ENCODE data around the gene RASA3. TPM values are rescaled to one million over a fixed set of nuclear protein-coding genes. Genes with fewer than 3 reads are reported as not detected.
A peak's percentile ranks its signal among the peaks of the same experiment; 100 is the strongest.
"Not testable (repeated sequence)": the region's sequence is repeated elsewhere in the genome, so short reads cannot be mapped to it uniquely, and the experiment has no call there.

The RASA3 gene
- total RNA-seq, 5 donors from 2014 or later (not counting 1 experiment from before 2014, with no cell fraction given) = 223 to 267 (median 238) TPM

DNA sequence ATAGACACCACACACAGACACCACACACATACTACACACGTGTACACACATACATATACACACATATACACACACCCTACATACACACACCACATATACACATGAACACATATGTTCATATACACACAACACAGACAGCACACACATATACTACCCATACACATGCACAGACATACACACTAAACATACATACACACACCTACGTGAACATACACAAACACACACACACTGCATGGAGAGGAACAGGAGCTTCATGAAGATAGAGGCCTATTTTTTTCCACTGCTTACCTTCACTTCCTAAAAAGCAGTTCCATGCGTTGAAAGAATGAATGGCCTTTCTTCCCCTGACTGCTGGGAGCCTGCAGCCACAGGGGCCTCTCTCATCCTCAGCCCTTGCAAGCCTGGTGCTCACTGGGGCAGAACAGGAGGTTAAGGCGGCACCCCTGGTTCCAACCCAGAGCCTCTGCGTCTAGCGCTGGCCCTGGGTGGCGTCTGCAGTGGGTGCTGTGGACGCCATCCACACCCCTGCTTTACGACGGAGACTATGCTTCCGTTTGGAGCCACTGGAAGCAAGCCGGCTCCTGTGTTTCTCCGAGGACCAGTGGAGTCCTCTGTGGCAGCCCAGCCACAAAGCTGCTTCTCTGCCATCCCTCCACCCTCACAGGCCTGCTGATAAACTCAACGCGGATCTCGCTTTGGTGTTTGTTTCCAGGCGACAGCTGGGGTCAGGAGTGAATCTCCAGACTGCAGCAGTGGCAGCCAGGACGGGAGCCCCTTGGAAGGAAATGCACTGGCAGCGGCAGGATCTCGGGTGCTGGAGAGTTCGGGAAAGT lies 1.9 kb upstream of the RASA3 start:
- Mint-ChIP-seq H3K27ac (peak overlapping the region; percentile 80 to 91), H3K36me3 (peaks cover 12% of the 10 kb centered on the region), H3K9me3 (no peaks in the 10 kb centered on the region), H3K4me3 (peak overlapping the region; percentile 63 to 71 (median 70)), H3K4me1 (peaks cover 33 to 53% (median 46%) of the 10 kb centered on the region in 3 donors), H3K27me3 (no peaks in the 10 kb centered on the region)
- H3K4me1 ChIP-seq (ENCODE audit: control insufficient read depth in 1 of 2, extremely low read depth in 1 of 2, insufficient read depth in 2 of 2, low read length in 2 of 2) = peaks cover 15 to 38% of the 10 kb centered on the region in 2 experiments
- no peak overlapping the region for H3K4me3 ChIP-seq (ENCODE audit: control insufficient read depth in 1 of 2, extremely low read depth in 1 of 2, low read length in 1 of 2)
- H3K36me3 ChIP-seq (ENCODE audit: control insufficient read depth in 2 of 2, extremely low read depth in 1 of 2, insufficient read depth in 1 of 2, low read length in 1 of 2) = peaks cover 0 to 2% of the 10 kb centered on the region in 2 donors
- ChIA-PET CTCF (no interaction called here), POLR2A (interaction anchor here in 1 of 2 donors (0.9 kb wide), 1 partner anchor 14 kb away, joined by 4 read pairs; no protein-coding TSS in a partner anchor)
- no peaks in the 10 kb centered on the region for H3K9me3 ChIP-seq
- no peaks in the 10 kb centered on the region for H3K27me3 ChIP-seq (replicated peaks in 1 of 2; ENCODE audit: control insufficient read depth in 2 of 2, extremely low read depth in 1 of 2, insufficient read depth in 2 of 2, low read length in 1 of 2)
- DNase-seq (peak in 3 of 35 experiments; percentile 46 to 58 (median 52)), ATAC-seq (replicated peaks in 1 of 4) (peak in 3 of 4 experiments; percentile 21 to 29 (median 22))
- WGBS (ENCODE audit: insufficient coverage) = 63% methylated on average over 18 of the region's 21 CpGs
- H3K27ac ChIP-seq (ENCODE audit: low read length) = peak overlapping the region; percentile 44

- Mint-ChIP-seq H3K27ac (peak overlapping the region; percentile 80 to 91), H3K4me1 (peaks cover 39 to 60% (median 54%) of the 10 kb centered on the region in 3 donors), H3K4me3 (peak overlapping the region; percentile 63 to 71 (median 70)), H3K36me3 (peaks cover 12% of the 10 kb centered on the region)
- H3K27ac ChIP-seq (ENCODE audit: low read length); DNase-seq; CTCF ChIA-PET; ATAC-seq (replicated peaks in 1 of 4); H3K36me3 ChIP-seq (ENCODE audit: control insufficient read depth in 2 of 2, extremely low read depth in 1 of 2, insufficient read depth in 1 of 2, low read length in 1 of 2); H3K4me3 ChIP-seq (ENCODE audit: control insufficient read depth in 1 of 2, extremely low read depth in 1 of 2, low read length in 1 of 2); H3K9me3 ChIP-seq; H3K27me3 ChIP-seq (replicated peaks in 1 of 2; ENCODE audit: control insufficient read depth in 2 of 2, extremely low read depth in 1 of 2, insufficient read depth in 2 of 2, low read length in 1 of 2); POLR2A ChIA-PET; H3K27me3 Mint-ChIP-seq; H3K9me3 Mint-ChIP-seq: not testable (repeated sequence)
- WGBS (ENCODE audit: insufficient coverage) = no CpG with 5 or more reads among the region's 7 CpGs
- H3K4me1 ChIP-seq (ENCODE audit: control insufficient read depth in 1 of 2, extremely low read depth in 1 of 2, insufficient read depth in 2 of 2, low read length in 2 of 2) = peaks cover 15 to 44% of the 10 kb centered on the region in 2 experiments
Observed at GRCh38 chr13:114133552-114133951, 1.1 kb upstream of the RASA3 start.

DNA sequence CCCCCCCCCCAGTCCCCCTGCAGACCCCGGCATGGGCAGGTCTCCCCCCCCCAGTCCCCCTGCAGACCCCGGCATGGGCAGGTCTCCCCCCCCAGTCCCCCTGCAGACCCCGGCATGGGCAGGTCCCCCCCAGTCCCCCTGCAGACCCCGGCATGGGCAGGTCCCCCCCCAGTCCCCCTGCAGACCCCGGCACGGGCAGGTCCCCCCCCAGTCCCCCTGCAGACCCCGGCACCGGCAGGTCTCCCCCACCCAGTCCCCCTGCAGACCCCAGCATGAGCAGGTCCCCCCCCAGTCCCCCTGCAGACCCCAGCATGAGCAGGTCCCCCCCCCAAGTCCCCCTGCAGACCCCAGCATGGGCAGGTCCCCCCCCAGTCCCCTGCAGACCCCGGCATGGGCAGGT lies 703 bp upstream of the RASA3 start:
- ATAC-seq (replicated peaks in 1 of 4); H3K27ac Mint-ChIP-seq; H3K9me3 Mint-ChIP-seq; H3K27ac ChIP-seq (ENCODE audit: low read length); H3K36me3 ChIP-seq (ENCODE audit: control insufficient read depth in 2 of 2, extremely low read depth in 1 of 2, insufficient read depth in 1 of 2, low read length in 1 of 2); H3K9me3 ChIP-seq; H3K4me3 ChIP-seq (ENCODE audit: control insufficient read depth in 1 of 2, extremely low read depth in 1 of 2, low read length in 1 of 2); H3K27me3 Mint-ChIP-seq; DNase-seq; CTCF ChIA-PET; POLR2A ChIA-PET; H3K27me3 ChIP-seq (replicated peaks in 1 of 2; ENCODE audit: control insufficient read depth in 2 of 2, extremely low read depth in 1 of 2, insufficient read depth in 2 of 2, low read length in 1 of 2): not testable (repeated sequence)
- peaks cover 13% of the 10 kb centered on the region for H3K36me3 Mint-ChIP-seq
- no CpG with 5 or more reads among the region's 9 CpGs for WGBS (ENCODE audit: insufficient coverage)
- peak overlapping the region in 1 of 3 donors; percentile 100 for H3K4me3 Mint-ChIP-seq
- H3K4me1 Mint-ChIP-seq = peaks cover 43 to 64% (median 58%) of the 10 kb centered on the region in 3 donors
- H3K4me1 ChIP-seq (ENCODE audit: control insufficient read depth in 1 of 2, extremely low read depth in 1 of 2, insufficient read depth in 2 of 2, low read length in 2 of 2) = peaks cover 17 to 48% of the 10 kb centered on the region in 2 experiments

DNA sequence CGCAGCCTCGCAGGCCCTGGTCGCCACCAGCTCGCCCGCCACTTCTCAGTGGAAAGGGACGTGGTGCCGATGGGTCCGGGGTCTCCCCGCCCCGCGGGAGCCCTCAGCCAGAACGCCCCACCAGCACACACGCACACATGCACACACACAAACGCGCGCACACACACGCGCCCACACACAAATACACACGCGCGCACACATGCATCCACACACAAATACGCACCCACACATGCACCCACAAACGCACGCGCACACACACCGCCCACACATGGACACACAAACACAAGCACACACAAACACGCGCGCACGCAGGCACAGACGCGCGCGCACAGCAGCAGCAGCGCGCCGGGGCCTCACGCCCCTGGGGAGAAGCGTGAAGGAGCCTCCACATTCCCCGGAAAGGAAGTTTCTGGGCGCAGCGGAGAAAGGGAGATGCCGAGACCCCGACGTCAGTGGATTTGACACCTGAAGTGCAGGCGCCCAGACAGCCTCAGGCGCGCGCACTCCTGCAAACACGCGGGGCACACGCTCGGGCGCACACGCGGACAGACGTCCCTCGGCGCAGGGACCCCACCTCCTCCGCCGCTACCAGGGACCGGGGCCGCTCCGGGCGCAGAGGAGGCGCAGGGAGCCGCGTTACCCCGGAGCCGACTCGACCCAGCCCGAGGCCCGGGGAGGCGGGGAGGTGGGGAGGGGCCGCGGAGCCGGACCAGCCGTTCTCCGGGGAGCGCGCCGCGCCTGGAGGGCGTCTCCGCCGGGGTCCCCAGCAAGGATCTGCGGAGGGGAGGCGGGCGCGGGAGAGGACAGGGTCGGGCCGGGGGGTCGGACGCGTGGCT lies 622 bp downstream of the RASA3 start:
- Mint-ChIP-seq H3K9me3 (no peaks in the 10 kb centered on the region), H3K27ac (peak overlapping the region; percentile 95 to 99), H3K4me3 (peak overlapping the region; percentile 97 to 100 (median 99)), H3K4me1 (peaks cover 55 to 70% (median 67%) of the 10 kb centered on the region in 3 donors), H3K36me3 (peaks cover 24% of the 10 kb centered on the region), H3K27me3 (no peaks in the 10 kb centered on the region)
- Histone ChIP-seq H3K27ac (ENCODE audit: low read length) (peak overlapping the region; percentile 67), H3K4me3 (ENCODE audit: control insufficient read depth in 1 of 2, extremely low read depth in 1 of 2, low read length in 1 of 2) (peak overlapping the region; percentile 91 to 98), H3K4me1 (ENCODE audit: control insufficient read depth in 1 of 2, extremely low read depth in 1 of 2, insufficient read depth in 2 of 2, low read length in 2 of 2) (peaks cover 30 to 59% of the 10 kb centered on the region in 2 experiments), H3K36me3 (ENCODE audit: control insufficient read depth in 2 of 2, extremely low read depth in 1 of 2, insufficient read depth in 1 of 2, low read length in 1 of 2) (peaks cover 0 to 20% of the 10 kb centered on the region in 2 donors), H3K27me3 (replicated peaks in 1 of 2; ENCODE audit: control insufficient read depth in 2 of 2, extremely low read depth in 1 of 2, insufficient read depth in 2 of 2, low read length in 1 of 2) (no peaks in the 10 kb centered on the region), H3K9me3 (no peaks in the 10 kb centered on the region)
- ATAC-seq (replicated peaks in 1 of 4) (peak; percentile 2 to 13 (median 8)), DNase-seq (peak in 21 of 35 experiments; percentile 33 to 64 (median 46))
- CTCF ChIA-PET = interaction anchor here in 1 of 2 donors (1.1 kb wide), 1 partner anchor 16 kb away, joined by 4 read pairs; no protein-coding TSS in a partner anchor
- under 1% methylated on average over 91 of the region's 95 CpGs for WGBS (ENCODE audit: insufficient coverage)
- POLR2A ChIA-PET = interaction anchor here (0.6 to 1.1 kb wide), 3 partner anchors 16 to 113 kb away, joined by 3 to 10 read pairs (median 5); no protein-coding TSS in a partner anchor

- Mint-ChIP-seq H3K27ac (peak overlapping the region; percentile 95 to 99), H3K4me1 (peaks cover 59 to 72% (median 69%) of the 10 kb centered on the region in 3 donors), H3K36me3 (peaks cover 32% of the 10 kb centered on the region), H3K27me3 (no peaks in the 10 kb centered on the region), H3K4me3 (peak overlapping the region; percentile 97 to 100 (median 99)), H3K9me3 (no peaks in the 10 kb centered on the region)
- Histone ChIP-seq H3K4me3 (ENCODE audit: control insufficient read depth in 1 of 2, extremely low read depth in 1 of 2, low read length in 1 of 2) (peak overlapping the region; percentile 91 to 98), H3K27ac (ENCODE audit: low read length) (peak overlapping the region; percentile 67), H3K9me3 (no peaks in the 10 kb centered on the region), H3K27me3 (replicated peaks in 1 of 2; ENCODE audit: control insufficient read depth in 2 of 2, extremely low read depth in 1 of 2, insufficient read depth in 2 of 2, low read length in 1 of 2) (no peaks in the 10 kb centered on the region), H3K4me1 (ENCODE audit: control insufficient read depth in 1 of 2, extremely low read depth in 1 of 2, insufficient read depth in 2 of 2, low read length in 2 of 2) (peaks cover 35 to 67% of the 10 kb centered on the region in 2 experiments), H3K36me3 (ENCODE audit: control insufficient read depth in 2 of 2, extremely low read depth in 1 of 2, insufficient read depth in 1 of 2, low read length in 1 of 2) (peaks cover 0 to 20% of the 10 kb centered on the region in 2 donors)
- DNase-seq (peak; percentile 54 to 86 (median 73)), ATAC-seq (replicated peaks in 1 of 4) (peak; percentile 33 to 54 (median 42))
- POLR2A ChIA-PET = interaction anchor here (0.6 to 1.1 kb wide), 3 partner anchors 17 to 114 kb away, joined by 3 to 10 read pairs (median 5); no protein-coding TSS in a partner anchor
- CTCF ChIA-PET = interaction anchor here in 1 of 2 donors (1.1 kb wide), 1 partner anchor 17 kb away, joined by 4 read pairs; no protein-coding TSS in a partner anchor
- WGBS (ENCODE audit: insufficient coverage) = 0% methylated on average over 23 of the region's 30 CpGs
Observed at GRCh38 chr13:114130837-114131582, 1.4 kb downstream of the RASA3 start.
